Renal cortex interstitium (tissue), 15 donors: ENCODE data around the gene MORN1. TPM values are rescaled to one million over a fixed set of nuclear protein-coding genes. Genes with fewer than 3 reads are reported as not detected.
"Not testable (repeated sequence)": the region's sequence is repeated elsewhere in the genome, so short reads cannot be mapped to it uniquely, and the experiment has no call there.

Source experiments
- DNase-seq, 11 donors: peaks; one replicate each; pipeline ENCODE4 v3.0.0-alpha.2; 2013; ENCODE audit warnings: low read depth in 9 of 11, low spot score in 4 of 11; ENCODE audit errors: extremely low read depth in 1 of 11
- long read RNA-seq, 16 experiments: transcript quantifications; one replicate each; lab custom pipeline, GENCODE V29; 2026
- polyA plus RNA-seq, 3 donors: library from polyadenylated mRNA; unstranded; fragments of 120-200 nt; gene quantifications; one replicate each; pipeline ENCODE4 v1.2.1, GENCODE V29; 2013; ENCODE audit not compliant: insufficient read length in 3 of 3

The MORN1 gene
- 10 to 100 TPM; 11.8 to 19.5 (median 15.5) TPM for polyA plus RNA-seq
- long read RNA-seq, donor 1 = 0 reads
- long read RNA-seq, donor 2, partial matches to known transcripts = 0 of 1 reads
- long read RNA-seq, donor 2, other reads (novel, unspliced or antisense) = 0 of 1 reads
- long read RNA-seq, donor 3, partial matches to known transcripts = 78 of 152 reads
- long read RNA-seq, donor 3, other reads (novel, unspliced or antisense) = 74 of 152 reads
- long read RNA-seq, donor 4, partial matches to known transcripts = 33 of 99 reads
- long read RNA-seq, donor 4, other reads (novel, unspliced or antisense) = 60 of 99 reads
- long read RNA-seq, donor 5 = 0 reads
- long read RNA-seq, donor 6, partial matches to known transcripts = 0 of 1 reads
- long read RNA-seq, donor 6, other reads (novel, unspliced or antisense) = 0 of 1 reads
- long read RNA-seq, donor 7, full-length matches to known transcripts = 3 of 3 reads
- long read RNA-seq, donor 7, partial matches to known transcripts = 0 of 3 reads
- long read RNA-seq, donor 7, other reads (novel, unspliced or antisense) = 0 of 3 reads
- long read RNA-seq, donor 8, transcript MORN1-210 (1 exons, 3,138 nt) = major isoform, 7 of 8 reads
- long read RNA-seq, donor 8, partial matches to known transcripts = 0 of 8 reads
- long read RNA-seq, donor 8, other reads (novel, unspliced or antisense) = 0 of 8 reads
- long read RNA-seq, donor 9, partial matches to known transcripts = 0 of 2 reads
- long read RNA-seq, donor 9, other reads (novel, unspliced or antisense) = 0 of 2 reads
- long read RNA-seq, donor 10, partial matches to known transcripts = 0 of 4 reads
- long read RNA-seq, donor 10, other reads (novel, unspliced or antisense) = 0 of 4 reads
- long read RNA-seq, donor 11, partial matches to known transcripts = 10 of 65 reads
- long read RNA-seq, donor 11, other reads (novel, unspliced or antisense) = 54 of 65 reads
- long read RNA-seq, donor 12, partial matches to known transcripts = 80 of 106 reads
- long read RNA-seq, donor 12, other reads (novel, unspliced or antisense) = 25 of 106 reads
- long read RNA-seq, donor 13, partial matches to known transcripts = 60 of 177 reads
- long read RNA-seq, donor 13, other reads (novel, unspliced or antisense) = 116 of 177 reads
- long read RNA-seq, donor 14, partial matches to known transcripts = 0 of 2 reads
- long read RNA-seq, donor 14, other reads (novel, unspliced or antisense) = 0 of 2 reads
- long read RNA-seq, donor 15, partial matches to known transcripts = 0 of 1 reads
- long read RNA-seq, donor 15, other reads (novel, unspliced or antisense) = 0 of 1 reads
- long read RNA-seq, donor 16, transcript MORN1-210 (1 exons, 3,138 nt) = major isoform, 11 of 233 reads
- long read RNA-seq, donor 16, partial matches to known transcripts = 73 of 233 reads
- long read RNA-seq, donor 16, other reads (novel, unspliced or antisense) = 147 of 233 reads

DNA sequence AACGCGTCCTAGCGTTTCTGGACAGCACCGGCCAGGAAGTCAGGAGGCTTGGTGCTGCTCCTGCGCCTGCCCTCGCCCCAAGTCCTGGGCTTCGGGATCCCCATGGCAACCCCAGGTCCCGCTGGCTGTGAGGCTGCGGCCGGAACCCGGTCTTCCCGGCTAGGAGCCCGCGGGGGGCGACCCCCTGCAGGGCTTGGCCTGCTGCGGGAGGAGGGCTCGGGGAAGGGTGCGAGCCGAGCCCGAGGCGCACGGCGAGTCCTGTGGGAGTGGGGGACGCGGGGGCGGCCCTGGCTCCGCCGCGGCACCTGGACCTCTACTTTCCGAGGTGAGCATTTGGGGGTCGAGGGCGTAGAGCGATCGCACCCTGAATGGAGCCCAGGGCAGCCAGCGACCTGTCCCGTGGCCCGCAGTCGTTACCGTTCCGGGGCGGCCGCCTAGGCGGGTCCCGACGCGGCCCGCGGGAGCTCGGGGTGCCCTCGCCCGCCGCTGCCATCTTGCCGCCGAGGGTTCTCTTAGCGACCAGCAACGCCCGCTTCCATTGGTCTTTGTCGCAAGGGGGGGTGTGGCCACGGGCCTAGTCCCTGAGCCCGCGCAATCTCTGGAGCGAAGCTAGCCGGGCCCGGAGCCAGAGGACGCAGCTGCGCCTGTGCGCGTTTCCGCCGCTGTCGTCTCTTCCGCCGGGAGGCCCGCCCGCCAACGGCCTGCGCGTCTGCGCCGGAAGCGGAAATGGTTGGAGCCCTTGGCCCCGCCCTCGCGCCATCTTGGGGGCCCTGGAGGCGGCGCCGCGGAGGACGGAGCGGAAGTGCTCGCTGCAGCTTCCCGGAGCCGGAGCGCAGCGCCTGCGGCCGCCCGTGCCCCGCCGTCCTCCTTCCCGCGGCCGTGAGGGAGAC is at the start of gene MORN1, which contains the start of gene RER1:
MORN1 (minus strand) TSS at position 514 of the 890 bp plus-strand sequence; CDS start at position 493, 21 bp downstream.
RER1 (plus strand) TSS at position 801 of the 890 bp plus-strand sequence. CDS start 3,950 bp downstream, outside the sequence.
- peak; percentile 94 to 99 (median 98) for DNase-seq

DNA sequence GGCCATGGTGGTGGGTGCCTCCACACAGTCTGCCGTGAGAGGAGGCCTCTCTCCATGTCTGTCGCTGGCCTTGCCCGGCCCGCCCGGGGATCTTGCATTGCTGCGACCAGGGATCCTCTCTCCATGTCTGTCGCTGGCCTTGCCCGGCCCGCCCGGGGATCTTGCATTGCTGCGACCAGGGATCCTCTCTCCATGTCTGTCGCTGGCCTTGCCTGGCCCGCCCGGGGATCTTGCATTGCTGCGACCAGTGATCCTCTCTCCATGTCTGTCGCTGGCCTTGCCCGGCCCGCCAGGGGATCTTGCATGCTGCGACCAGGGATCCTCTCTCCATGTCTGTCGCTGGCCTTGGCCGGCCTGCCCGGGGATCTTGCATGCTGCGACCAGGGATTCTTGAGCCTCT is 49.0 kb upstream of the MORN1 start:
- not testable (repeated sequence) for DNase-seq

DNA sequence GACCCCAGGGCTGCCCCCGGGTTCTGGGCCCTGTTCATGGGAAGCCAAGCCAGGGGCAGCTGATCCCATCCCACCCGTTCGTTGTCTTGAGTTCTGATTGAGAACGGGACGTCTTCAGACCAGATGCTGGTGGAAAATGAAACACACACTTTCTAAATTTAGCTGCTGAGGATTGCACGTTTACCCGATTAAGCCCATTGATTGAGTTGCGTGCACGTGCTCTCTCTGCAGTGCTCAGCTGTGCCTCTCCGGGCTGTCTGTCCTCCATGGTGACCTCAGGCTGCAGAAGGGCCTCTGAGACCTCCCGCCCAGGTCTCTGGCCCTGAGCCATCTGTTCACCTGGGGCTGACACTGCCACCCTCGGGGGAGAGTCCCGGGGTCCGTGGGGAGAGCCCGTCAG is 48.0 kb upstream of the MORN1 start:
- DNase-seq = no peak

DNA sequence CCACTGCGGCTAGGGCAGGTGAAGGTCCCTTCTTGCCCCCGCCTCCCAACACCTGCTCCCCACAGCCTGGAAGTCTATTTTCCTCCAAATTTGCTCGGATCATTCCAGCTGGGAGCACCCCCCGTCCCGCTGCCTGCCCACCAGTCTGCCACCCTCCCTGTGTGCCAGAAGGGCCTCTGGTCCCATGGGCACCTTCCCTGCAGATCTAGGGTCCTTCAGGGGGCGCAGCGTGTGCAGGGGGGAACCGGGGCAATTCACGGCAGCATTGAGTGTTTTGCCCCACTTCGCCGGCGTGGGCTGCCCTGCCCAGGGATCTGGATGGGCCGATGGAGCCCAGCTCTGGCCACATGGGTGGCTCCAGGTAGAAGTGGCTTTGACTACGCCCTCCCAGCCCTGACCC is 47.3 kb upstream of the MORN1 start:
- DNase-seq = no peak

DNA sequence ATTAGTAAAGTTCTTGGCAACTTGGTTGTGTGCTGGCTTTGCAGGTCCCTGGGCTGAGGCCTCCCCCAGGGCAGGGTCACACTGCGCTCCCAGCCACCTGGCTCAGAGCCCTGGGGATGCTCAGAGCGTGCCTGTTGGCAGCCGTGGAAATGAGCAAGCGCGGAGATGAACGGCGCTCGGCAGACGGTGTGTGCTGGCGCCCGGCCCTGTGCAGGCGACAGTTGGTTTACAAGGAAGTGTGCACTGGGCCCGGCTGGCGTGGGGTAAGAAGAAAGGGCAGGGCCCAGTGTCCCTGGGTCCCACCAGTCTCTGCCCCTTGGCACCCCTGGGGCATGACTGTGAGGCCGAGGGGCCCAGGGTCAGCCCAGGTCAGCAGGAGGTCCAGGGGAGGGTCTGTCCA is 46.7 kb upstream of the MORN1 start:
- DNase-seq = no peak

DNA sequence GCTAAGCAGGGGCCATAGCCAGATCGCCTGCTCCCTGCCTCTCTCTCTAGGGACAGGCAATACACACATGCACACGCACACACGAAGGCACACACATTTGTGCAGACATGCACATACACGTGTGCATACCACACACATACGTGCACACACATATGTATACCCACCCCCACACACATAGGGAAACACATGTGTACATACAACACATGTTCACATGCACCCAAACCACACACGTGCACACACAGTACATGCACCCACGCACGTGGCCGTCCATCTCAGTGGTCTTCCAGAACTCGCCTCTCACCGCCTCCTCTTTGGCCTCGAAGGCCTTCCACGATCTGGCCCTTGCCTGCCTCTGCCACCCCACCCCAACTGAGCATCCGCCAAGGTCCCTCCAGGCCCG is 46.3 kb upstream of the MORN1 start:
- no peak for DNase-seq

DNA sequence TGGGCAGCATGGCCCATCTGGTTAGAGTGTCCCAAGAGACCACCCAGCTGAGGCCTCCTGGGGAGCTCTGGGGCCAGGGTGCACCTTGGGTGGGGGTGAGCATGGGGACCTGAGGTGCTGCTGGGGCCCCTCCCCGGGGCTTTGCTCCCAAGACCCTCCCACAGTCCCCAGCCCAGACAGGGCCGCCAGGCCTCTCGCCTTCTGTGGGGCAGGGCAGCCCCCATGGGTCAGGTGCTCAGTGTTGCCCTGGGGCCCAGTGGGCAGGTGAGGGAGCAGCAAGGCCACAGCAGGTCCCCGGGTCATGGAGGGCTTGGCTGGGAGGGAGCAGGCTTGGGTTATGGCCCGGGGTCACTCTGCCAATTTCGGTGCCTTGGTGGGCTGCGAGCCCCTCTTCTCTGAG is 45.5 kb upstream of the MORN1 start:
- DNase-seq = no peak

DNA sequence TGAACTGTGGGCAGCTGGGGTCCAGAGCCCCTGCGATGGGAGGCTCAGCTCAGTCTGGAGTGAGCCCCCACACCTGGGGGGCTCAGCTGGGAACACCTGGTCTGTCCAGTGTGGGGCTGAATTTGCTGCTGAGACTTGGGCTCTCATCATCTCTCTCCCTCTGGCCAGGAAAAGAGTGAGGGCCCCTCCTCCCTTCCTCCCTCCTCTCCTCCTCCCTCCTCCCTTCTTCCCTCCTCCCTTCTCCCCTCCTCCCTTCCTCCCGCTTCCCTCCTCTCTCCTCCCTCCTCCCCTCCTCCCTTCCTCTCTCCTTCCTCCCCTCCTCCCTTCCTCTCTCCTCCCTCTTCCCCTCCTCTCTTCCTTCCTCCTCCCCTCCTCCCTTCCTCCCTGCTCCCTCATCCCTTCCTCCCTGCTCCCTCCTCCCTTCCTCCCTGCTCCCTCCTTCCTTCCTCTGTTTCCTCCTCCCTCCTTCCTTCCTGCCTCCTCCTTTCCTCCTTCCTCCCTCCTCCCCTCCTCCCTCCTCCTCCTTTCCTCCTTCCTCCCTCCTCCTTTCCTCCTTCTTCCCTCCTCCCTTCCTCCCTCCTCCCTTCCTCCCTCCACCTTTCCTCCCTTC is 44.5 kb upstream of the MORN1 start:
- no peak for DNase-seq

DNA sequence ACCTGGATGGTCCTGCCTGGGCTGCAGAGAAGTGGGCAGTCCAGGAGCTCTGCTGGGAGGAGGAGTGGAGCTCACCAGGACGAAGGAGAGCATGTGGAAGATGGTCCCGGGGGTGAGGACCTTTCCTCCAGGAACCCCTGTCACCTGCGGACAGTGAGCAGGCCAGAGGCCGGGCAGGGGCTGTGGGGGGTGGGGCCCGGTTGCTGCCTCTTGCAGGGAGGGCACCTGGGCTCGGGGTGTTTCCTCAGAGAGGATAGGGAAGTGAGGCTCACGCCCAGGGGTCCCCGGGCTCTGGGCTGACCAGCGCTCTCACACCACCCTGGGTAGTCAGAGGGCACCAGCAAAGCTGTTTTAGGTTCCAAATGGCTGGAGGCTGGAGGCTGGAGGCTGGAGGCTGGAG is 43.7 kb upstream of the MORN1 start:
- no peak for DNase-seq

DNA sequence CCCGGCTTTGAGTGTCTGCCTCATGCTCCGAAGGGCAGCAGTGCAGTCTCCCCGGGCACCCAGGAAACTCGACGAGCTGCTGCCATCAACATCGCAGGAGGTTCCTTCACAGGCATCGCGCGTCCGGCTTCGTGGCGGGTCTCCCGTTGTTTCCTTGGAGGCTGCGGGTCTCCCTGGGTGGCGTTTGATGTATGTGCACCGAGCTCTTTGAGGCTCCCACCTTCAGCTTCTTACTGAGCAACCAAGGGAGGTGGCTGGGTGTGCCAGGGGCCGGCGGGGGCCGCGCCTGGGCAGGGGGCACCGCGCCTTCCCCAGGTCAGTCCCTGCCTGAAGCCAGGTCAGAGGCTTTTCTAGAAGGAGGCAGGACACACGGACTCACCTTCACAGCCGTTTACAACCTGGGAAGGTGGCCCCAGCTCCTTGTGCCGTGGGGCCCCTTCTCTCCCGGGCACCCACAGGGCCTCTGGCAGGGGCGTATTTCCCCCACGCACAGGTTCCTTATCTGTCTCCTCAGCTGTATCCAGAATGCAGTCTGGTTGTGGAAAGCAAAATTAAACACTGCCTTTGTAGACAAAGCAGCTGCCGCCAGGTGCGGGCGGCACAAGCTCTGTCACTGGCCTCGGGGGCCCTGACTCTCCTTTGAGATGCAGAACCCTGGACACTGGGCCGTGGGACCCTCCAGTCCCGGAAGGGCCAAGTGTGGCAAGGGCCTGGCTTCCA is 42.7 kb upstream of the MORN1 start:
- no peak for DNase-seq

DNA sequence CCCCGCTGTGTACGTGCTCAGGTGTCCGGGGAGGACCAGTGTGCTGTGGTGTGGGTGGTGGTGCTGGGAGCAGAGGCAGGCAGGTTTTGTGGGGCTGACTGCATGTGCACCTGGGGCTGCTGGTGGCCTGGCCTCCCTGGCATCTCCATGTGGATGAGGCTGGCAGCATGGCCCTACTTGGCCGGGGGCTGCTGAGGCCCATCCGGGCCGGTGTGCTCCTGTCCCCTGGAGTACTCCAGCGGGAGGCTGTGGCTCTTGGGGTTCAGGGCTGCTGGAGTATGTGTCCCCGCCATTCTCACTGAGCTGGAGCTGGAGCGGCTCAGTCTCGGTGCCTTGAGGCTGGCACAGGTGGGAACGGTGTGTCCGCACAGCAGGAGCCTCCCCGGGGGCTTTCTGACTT is 41.8 kb upstream of the MORN1 start:
- no peak for DNase-seq

DNA sequence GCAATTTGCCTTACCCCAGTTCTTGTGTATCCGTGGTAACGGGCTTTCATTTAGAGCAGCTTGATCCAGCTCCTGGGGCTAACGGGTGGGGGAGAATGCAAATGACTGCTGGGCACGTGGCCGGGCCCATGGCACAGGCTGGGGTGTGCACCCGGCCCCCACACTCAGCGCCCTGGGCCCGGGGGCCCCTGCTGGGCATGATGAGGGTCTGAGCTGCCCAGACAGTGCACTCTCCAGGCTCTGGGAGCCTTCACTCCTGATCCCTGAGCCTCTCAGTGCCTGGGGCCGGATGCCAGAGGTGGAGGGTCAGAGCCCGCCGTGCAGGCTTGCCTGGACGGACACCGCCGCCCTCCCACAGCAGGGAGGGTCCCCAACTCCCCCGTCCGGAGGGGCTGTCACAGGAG is 41.1 kb upstream of the MORN1 start:
- DNase-seq = no peak

DNA sequence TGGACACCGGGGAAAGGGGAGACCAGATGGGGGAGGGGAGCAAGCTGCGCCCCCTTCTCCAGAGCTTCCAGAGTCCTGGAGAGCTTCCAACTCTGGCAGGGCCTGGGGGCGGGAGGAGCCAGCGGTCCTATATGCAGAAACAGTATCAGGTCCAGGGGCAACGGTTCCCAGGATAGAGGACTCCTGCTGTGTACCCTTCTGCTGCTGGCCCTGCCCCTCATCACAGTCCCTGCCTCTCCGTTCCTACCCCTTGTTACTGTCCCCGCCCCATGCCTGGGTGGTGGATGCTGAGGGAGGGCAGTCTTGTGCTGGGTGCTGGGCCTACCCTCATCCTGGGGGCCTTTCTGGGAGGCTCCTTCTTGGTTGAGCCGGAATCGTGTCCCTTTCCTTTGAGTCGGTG is 40.2 kb upstream of the MORN1 start:
- no peak for DNase-seq

DNA sequence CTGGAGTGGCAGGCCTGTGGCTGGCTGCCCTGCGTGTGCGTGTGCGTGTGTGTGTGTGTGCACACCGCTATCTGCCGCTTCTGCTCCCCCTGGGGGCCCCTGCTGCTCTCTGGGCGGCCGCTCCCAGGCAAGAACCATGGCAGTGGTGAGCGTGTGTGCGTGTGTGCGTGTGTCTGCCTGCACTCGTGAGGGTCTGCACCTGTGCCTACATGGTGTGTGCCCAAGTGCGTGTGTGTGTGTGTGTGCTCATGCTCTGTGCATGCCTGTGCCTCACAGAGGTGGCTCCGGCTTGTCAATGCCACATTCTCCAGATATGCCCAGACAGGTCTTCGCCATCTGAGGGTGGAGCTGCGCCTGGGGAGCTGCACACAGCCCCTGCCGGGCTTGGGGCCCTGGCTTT is 39.7 kb upstream of the MORN1 start:
- no peak for DNase-seq

DNA sequence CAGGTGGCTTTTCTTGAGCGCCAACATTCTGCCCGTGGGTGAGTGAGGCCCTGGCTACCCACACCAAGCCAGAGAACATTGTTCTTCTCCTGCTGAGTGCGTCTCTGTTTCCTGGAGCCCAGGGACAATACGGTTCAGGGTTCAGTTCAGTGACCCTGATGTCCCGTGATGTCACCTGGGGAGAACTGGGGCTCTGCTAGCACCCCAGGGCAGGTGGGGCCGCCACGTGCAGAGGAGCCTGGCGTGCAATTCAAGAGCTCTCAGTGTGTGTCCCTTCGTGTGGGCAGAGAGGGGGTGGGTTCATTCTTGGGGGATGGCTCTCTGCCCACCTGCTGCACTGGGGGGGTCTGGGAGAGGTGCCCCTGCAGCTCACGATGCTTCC is 39.2 kb upstream of the MORN1 start:
- no peak for DNase-seq

DNA sequence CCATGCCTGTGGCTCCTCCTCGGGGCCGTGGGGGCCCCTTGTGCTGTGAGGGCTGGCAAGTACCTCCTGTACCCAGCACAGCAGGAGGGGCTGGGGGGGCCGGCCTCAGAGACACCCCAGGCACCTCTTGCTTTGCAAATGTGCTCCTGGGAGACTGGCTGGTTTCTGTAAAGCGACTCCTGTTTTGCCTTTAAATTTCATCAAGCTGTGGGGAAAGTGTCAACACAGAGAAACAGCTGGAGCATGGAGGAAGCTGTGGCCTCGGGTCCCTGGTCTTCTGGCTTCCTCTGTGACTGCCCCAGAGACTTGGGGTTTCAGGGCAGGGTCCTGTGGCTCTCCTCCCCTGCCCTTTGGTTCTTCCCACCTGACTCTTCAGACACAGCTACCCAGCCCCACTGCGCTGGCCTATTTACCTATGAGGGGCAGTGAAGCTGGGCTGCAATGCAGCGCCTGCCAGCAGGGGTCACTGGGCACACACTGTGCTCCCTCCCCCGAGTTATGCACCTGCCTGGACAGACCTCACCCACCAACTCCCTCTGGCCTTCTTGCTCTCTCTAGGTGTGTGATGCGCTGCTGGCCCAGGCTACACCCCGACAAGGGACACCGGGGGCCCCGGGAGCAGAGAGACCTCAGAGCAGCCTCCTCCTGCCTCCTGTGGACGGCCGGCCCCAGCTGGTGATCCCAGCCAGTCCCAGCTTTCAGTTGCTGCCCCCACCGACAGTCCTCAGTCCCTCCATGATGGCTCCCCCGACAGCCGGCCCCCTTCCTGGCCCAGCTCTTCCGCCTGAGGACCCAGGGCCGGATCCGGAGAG is 38.6 kb upstream of the MORN1 start:
- DNase-seq = no peak
